ENCODE results near the gene STARD10.

- TF ChIP-seq ZNF384 (IDR thresholded peaks at IDR 0.05) (no peak), FOXK2 (IDR thresholded peaks at IDR 0.05) (no peak), SP1 (IDR thresholded peaks at IDR 0.05) (no peak), NFRKB (IDR thresholded peaks at IDR 0.05) (no peak), BHLHE40 (IDR thresholded peaks at IDR 0.05; ENCODE audit: borderline replicate concordance) (no peak), ELF4 (IDR thresholded peaks at IDR 0.05) (no peak), CTBP1 (IDR thresholded peaks at IDR 0.05; ENCODE audit: borderline replicate concordance) (no peak), ARNT (IDR thresholded peaks at IDR 0.05) (no peak), FOXM1 (IDR thresholded peaks at IDR 0.05; ENCODE audit: borderline replicate concordance) (no peak), SUZ12 (IDR thresholded peaks at IDR 0.05) (no peak), TARDBP (IDR thresholded peaks at IDR 0.05) (no peak), LEF1 (IDR thresholded peaks at IDR 0.05; ENCODE audit: borderline replicate concordance) (no peak)
Measured at GRCh38 chr11:72710278-72710677, 83.6 kb downstream of the STARD10 start.

All from HEK293T (cell line).